Lower leg skin (tissue), 4 donors: ENCODE data around the gene UBE2C. TPM values are rescaled to one million over a fixed set of nuclear protein-coding genes. Genes with fewer than 3 reads are reported as not detected.
"Not testable (repeated sequence)": the region's sequence is repeated elsewhere in the genome, so short reads cannot be mapped to it uniquely, and the experiment has no call there.

Experiments
- DNase-seq, 2 donors: peaks; one replicate each; pipeline ENCODE4 v3.0.0-alpha.2; 2019; ENCODE audit warnings: low spot score in 2 of 2
- H3K4me3 ChIP-seq: fragments of 200-600 bp; sonication (generic); 2 replicates; pipeline ENCODE4 v1.5.1; 2017; ENCODE audit warnings: mild to moderate bottlenecking, low read depth; ENCODE audit not compliant: poor library complexity, severe bottlenecking
- CTCF ChIP-seq, 3 donors: fragments of 450-650 bp; IDR thresholded peaks; one replicate each; pipeline ENCODE4 v1.5.1; 2016; ENCODE audit warnings: antibody characterized with exemption in 3 of 3, mild to moderate bottlenecking in 3 of 3, moderate library complexity in 2 of 3
- POLR2A ChIP-seq, 2 donors: fragments of 450-650 bp; IDR thresholded peaks; one replicate each; pipeline ENCODE4 v1.6.1; 2016 to 2017; ENCODE audit warnings: antibody characterized with exemption in 2 of 2, mild to moderate bottlenecking in 1 of 2, moderate library complexity in 1 of 2
- WGBS, 2 donors: methylation state at CpG; one replicate each; pipeline ENCODE4 v1.1.5; 2018; 5-methylcytosine and 5-hydroxymethylcytosine counted together
- intact Hi-C: fragments of 100-400 bp; cut with DNase I; formaldehyde crosslinking; loops from one replicate; pipeline ENCODE4 v1.15.0; 2023; ENCODE audit warnings: low total_unique reads
- total RNA-seq, 4 donors: library from RNA; depleted of rRNA; stranded (reverse); fragments of >200 nt; gene quantifications; one replicate each; pipeline ENCODE4 v1.1.0, GENCODE V29; 2016

UBE2C gene
- total RNA-seq = 10 to 100 TPM in 2 of 4 donors, 1 to 10 TPM in 2; 1.1 to 24.1 (median 10.2) TPM

GRCh38 chr20:45812157-45813005 lies at the start of gene UBE2C:
TSS of gene UBE2C (plus strand) at chr20:45812644. CDS start at chr20:45812696, 52 bp downstream.
- no peak for TF ChIP-seq CTCF (IDR thresholded peaks at IDR 0.05)
- 1 to 2% methylated on average over 49 to 64 of the region's 65 CpGs for WGBS, 2 donors
- no peak within 1 kb of the TSS for H3K4me3 ChIP-seq
- DNase-seq = peak; percentile 99
- intact Hi-C loops = no loop called here

- not testable (repeated sequence) for H3K4me3 ChIP-seq, DNase-seq
- intact Hi-C loops = loop anchor here (10.0 kb wide), 1 partner anchor 450 kb away; no protein-coding TSS in a partner anchor
- WGBS, 2 donors = 86% methylated on average over 13 of the region's 13 CpGs
Observed at GRCh38 chr20:45764618-45765282, 47.7 kb upstream of the UBE2C start.

- DNase-seq = no peak
- WGBS, 2 donors = 64 to 78% methylated on average over 4 of the region's 4 CpGs
- H3K4me3 ChIP-seq = no peak overlapping the region
- intact Hi-C loops = loop anchor here (10.0 kb wide), 1 partner anchor 451 kb away; no protein-coding TSS in a partner anchor
- TF ChIP-seq CTCF (IDR thresholded peaks at IDR 0.05) (no peak), POLR2A (IDR thresholded peaks at IDR 0.05) (no peak)
Observed at GRCh38 chr20:45765307-45765875, 47.1 kb upstream of the UBE2C start.

GRCh38 chr20:45765980-45766379 lies 46.5 kb upstream of the UBE2C start:
- H3K4me3 ChIP-seq = no peak overlapping the region
- no peak for DNase-seq
- 67 to 74% methylated on average over 3 of the region's 3 CpGs for WGBS, 2 donors
- TF ChIP-seq POLR2A (IDR thresholded peaks at IDR 0.05) (no peak), CTCF (IDR thresholded peaks at IDR 0.05) (no peak)
- intact Hi-C loops = loop anchor here (10.0 kb wide), 1 partner anchor 451 kb away; no protein-coding TSS in a partner anchor

GRCh38 chr20:45768479-45768878 lies 44.0 kb upstream of the UBE2C start:
- H3K4me3 ChIP-seq = no peak overlapping the region
- intact Hi-C loops = loop anchor here (10.0 kb wide), 1 partner anchor 454 kb away; no protein-coding TSS in a partner anchor
- DNase-seq = no peak
- TF ChIP-seq CTCF (IDR thresholded peaks at IDR 0.05) (no peak), POLR2A (IDR thresholded peaks at IDR 0.05) (no peak)
